ENCODE results near the gene XPR1.

The XPR1 gene

DNA sequence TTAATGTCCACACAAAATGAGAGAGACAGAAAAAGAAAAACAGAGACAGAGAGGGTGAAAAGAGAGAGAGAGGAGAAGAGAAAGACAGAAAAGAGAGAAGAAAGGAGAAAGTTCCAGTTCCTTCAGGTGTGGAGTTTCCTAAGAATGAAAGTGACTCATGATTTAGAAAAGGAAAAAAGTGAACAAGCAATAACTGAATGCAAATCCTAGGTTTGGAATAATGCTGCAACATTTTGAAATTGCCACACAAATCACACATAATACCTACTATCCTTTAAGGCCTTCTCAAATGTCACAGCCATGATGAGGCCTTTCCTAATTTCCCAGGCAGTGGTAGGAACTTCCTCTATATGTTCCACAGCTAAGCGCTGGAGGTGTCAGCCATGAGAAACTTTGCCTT, 31.5 kb upstream of the XPR1 start:
- no peaks in the 10 kb centered on the region for H3K27me3 ChIP-seq
- peaks cover 31% of the 10 kb centered on the region for H3K4me1 ChIP-seq
- H3K9me3 ChIP-seq = no peaks in the 10 kb centered on the region
- no peaks in the 10 kb centered on the region for H3K36me3 ChIP-seq
- H3K4me3 ChIP-seq (ENCODE audit: low read depth, low read length) = no peak overlapping the region
- DNase-seq = no peak
- TF ChIP-seq, protein P1, sequence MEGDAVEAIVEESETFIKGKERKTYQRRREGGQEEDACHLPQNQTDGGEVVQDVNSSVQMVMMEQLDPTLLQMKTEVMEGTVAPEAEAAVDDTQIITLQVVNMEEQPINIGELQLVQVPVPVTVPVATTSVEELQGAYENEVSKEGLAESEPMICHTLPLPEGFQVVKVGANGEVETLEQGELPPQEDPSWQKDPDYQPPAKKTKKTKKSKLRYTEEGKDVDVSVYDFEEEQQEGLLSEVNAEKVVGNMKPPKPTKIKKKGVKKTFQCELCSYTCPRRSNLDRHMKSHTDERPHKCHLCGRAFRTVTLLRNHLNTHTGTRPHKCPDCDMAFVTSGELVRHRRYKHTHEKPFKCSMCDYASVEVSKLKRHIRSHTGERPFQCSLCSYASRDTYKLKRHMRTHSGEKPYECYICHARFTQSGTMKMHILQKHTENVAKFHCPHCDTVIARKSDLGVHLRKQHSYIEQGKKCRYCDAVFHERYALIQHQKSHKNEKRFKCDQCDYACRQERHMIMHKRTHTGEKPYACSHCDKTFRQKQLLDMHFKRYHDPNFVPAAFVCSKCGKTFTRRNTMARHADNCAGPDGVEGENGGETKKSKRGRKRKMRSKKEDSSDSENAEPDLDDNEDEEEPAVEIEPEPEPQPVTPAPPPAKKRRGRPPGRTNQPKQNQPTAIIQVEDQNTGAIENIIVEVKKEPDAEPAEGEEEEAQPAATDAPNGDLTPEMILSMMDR (IDR thresholded peaks at IDR 0.05; ENCODE audit: low read depth, low read length) = no peak

DNA sequence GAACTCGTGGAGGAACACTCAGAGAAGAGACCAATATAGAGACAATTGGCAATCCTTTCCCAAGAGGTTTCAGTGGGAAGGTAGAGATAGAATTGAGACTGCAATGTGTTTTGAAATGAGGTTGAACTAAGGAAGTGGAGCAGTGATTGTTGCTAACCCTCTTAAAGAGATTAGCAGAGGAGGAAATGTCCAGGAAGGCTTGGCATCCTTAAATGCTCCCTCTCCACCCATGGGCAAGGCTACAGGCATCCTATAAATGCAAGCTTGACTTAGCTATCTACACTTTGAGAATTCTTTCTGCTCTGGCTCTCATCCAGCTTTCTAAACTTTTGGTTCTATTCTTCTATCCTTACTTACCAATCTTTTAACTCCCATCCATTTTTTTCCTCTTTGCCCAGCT, 30.3 kb upstream of the XPR1 start:
- TF ChIP-seq, protein P1 (IDR thresholded peaks at IDR 0.05; ENCODE audit: low read depth, low read length) = no peak
- Histone ChIP-seq H3K36me3 (no peaks in the 10 kb centered on the region), H3K27me3 (no peaks in the 10 kb centered on the region), H3K4me3 (ENCODE audit: low read depth, low read length) (no peak overlapping the region), H3K4me1 (peaks cover 39% of the 10 kb centered on the region), H3K9me3 (no peaks in the 10 kb centered on the region)
- DNase-seq = no peak

DNA sequence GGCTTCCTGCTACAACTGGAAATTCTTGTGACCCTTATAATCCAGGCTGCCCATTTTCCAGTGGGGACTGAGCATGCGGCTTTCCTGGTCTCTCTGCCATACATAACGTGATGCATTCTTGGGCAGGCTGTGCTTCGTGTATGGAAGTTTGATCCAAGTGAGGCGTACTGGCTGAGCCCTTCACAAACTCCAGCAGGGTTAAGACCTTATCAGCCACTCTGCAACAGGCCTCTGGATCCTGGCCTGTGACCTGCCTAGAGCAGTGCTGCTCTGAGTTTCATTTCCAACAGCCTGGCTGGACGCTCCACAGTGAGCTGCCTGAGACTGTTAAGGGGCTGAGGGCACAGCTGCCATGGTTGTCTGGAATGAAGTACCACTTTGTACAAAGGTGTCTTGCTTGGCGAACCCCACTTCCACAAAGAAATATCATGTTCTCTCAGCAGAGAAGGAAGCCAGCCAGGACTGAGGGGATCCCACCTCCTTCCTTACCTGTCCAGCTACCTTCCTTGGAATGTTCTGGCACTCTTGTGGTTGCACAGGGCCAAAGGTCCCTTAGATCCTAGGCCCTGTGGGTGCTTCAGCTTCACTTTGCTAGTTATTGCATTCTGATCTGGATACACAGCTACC, 28.5 kb upstream of the XPR1 start:
- no peaks in the 10 kb centered on the region for H3K36me3 ChIP-seq
- no peaks in the 10 kb centered on the region for H3K27me3 ChIP-seq
- TF ChIP-seq, protein P1 (IDR thresholded peaks at IDR 0.05; ENCODE audit: low read depth, low read length) = no peak
- no peak for DNase-seq
- H3K9me3 ChIP-seq = no peaks in the 10 kb centered on the region
- H3K4me3 ChIP-seq (ENCODE audit: low read depth, low read length) = no peak overlapping the region
- peaks cover 26% of the 10 kb centered on the region for H3K4me1 ChIP-seq

DNA sequence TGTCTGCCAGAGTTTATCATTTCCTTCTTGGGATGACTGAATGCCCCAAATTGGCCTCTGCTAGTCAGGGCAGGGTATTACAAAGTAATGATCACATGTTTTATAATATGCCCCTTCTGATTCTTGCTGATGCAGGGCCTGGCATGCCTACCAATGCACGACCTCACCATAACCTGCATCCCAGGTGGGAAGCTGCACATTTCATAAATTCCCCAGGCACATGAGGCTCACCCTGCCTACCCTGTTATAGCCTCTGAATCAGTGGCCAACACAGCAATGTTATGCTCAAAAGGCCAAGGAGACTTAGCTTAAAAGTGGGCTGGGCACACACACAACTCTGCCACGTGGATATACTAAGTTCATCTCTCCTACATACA, 28.0 kb upstream of the XPR1 start:
- Histone ChIP-seq H3K9me3 (no peaks in the 10 kb centered on the region), H3K27me3 (no peaks in the 10 kb centered on the region), H3K4me3 (ENCODE audit: low read depth, low read length) (no peak overlapping the region), H3K36me3 (no peaks in the 10 kb centered on the region), H3K4me1 (peaks cover 21% of the 10 kb centered on the region)
- TF ChIP-seq, protein P1 (IDR thresholded peaks at IDR 0.05; ENCODE audit: low read depth, low read length) = no peak
- DNase-seq = no peak

DNA sequence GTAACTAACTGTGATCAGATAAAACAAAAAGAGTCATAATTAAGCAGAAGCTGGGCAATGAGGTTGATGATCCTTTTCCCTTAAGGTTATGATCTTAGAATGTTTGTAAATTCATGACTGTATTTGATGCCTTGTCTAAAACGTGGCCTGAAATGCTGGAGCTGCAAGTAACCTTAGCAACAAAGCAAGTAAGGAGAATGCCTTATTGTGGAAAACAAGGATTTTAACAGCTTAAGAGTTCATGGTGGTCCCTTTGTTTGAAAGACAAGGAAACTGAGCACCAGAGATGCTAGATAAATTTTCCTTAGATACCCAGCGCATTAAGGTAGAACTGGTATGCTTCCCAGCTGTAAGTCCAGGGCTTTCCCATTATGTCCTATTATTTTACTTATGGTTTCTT, 25.7 kb upstream of the XPR1 start:
- H3K4me1 ChIP-seq = peaks cover 18% of the 10 kb centered on the region
- TF ChIP-seq, protein P1 (IDR thresholded peaks at IDR 0.05; ENCODE audit: low read depth, low read length) = no peak
- H3K27me3 ChIP-seq = no peaks in the 10 kb centered on the region
- DNase-seq = no peak
- no peaks in the 10 kb centered on the region for H3K36me3 ChIP-seq
- no peaks in the 10 kb centered on the region for H3K9me3 ChIP-seq
- H3K4me3 ChIP-seq (ENCODE audit: low read depth, low read length) = no peak overlapping the region

DNA sequence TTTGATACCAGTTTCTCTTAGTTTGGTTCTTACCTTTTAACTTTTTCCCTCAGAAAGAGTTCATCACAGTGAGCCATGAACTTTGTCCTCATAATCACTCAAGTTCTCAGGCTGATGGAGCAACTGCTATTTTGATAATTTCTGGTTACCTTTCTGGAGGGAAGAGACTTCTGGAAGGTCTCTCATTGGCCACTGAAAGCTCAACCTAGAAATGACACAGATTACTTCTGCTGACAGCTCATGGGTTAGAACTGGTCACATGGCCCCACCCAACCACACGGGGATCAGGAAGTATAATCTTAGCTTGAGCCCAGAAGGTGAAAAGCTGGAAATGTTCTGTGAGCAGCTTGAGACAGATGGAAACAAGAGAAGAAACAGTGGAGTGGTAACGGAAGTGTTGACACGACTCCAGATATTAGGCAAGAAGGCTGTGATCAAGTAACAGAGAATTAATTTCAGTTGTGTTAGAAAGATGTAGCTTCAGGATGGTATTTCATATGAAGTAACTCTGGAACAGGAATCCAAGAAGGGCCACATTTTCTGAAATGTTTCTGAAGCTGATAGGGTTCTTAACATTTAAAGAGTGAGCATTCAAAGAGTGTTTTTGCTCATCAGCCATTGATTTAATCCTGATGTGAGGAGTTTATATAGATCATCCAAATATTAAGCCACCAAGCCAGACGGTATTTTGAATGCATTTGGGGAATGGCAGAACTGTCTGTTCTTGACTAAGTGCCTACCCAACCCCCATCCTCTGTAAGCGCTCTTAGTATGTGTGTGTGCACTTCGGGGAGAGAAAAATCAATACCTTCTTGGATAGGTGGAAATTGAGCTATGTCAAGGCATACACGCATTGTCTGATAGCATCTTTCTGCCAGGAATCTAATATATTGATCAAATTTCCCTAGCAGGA, 21.9 kb upstream of the XPR1 start:
- Histone ChIP-seq H3K9me3 (no peaks in the 10 kb centered on the region), H3K4me3 (ENCODE audit: low read depth, low read length) (no peak overlapping the region), H3K27me3 (no peaks in the 10 kb centered on the region), H3K4me1 (peaks cover 24% of the 10 kb centered on the region), H3K36me3 (no peaks in the 10 kb centered on the region)
- DNase-seq = no peak
- TF ChIP-seq, protein P1 (IDR thresholded peaks at IDR 0.05; ENCODE audit: low read depth, low read length) = no peak

Measured in BE2C (cell line).